ENCODE data around the gene OLA1.

DNA sequence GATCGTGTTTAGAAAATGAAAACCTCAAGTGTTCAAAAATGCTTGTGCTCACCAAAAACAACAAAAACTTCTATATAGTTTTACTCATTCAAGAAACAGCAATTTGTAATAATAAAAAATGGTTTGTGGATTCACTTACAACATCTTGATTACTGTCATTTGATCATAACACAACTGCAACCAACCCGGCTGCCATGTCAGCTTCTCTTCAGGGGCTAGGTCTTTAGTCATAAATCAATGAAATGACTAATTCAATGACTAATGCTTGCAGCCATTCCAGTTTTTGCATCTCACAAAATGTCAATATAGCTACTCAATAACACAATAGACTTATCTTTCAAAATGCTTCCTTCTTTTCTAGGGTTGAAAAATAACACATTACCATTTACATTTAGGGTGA is 128.0 kb downstream of the OLA1 start:
- no peak for TF ChIP-seq POLR2AphosphoS5 (IDR thresholded peaks at IDR 0.05; ENCODE audit: low read depth)
- TF ChIP-seq, protein P1, sequence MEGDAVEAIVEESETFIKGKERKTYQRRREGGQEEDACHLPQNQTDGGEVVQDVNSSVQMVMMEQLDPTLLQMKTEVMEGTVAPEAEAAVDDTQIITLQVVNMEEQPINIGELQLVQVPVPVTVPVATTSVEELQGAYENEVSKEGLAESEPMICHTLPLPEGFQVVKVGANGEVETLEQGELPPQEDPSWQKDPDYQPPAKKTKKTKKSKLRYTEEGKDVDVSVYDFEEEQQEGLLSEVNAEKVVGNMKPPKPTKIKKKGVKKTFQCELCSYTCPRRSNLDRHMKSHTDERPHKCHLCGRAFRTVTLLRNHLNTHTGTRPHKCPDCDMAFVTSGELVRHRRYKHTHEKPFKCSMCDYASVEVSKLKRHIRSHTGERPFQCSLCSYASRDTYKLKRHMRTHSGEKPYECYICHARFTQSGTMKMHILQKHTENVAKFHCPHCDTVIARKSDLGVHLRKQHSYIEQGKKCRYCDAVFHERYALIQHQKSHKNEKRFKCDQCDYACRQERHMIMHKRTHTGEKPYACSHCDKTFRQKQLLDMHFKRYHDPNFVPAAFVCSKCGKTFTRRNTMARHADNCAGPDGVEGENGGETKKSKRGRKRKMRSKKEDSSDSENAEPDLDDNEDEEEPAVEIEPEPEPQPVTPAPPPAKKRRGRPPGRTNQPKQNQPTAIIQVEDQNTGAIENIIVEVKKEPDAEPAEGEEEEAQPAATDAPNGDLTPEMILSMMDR (IDR thresholded peaks at IDR 0.05; ENCODE audit: insufficient read depth, low read length), result no peak
- TF ChIP-seq GABPA (IDR thresholded peaks at IDR 0.05; ENCODE audit: low read depth), result no peak
- TF ChIP-seq, protein P2, sequence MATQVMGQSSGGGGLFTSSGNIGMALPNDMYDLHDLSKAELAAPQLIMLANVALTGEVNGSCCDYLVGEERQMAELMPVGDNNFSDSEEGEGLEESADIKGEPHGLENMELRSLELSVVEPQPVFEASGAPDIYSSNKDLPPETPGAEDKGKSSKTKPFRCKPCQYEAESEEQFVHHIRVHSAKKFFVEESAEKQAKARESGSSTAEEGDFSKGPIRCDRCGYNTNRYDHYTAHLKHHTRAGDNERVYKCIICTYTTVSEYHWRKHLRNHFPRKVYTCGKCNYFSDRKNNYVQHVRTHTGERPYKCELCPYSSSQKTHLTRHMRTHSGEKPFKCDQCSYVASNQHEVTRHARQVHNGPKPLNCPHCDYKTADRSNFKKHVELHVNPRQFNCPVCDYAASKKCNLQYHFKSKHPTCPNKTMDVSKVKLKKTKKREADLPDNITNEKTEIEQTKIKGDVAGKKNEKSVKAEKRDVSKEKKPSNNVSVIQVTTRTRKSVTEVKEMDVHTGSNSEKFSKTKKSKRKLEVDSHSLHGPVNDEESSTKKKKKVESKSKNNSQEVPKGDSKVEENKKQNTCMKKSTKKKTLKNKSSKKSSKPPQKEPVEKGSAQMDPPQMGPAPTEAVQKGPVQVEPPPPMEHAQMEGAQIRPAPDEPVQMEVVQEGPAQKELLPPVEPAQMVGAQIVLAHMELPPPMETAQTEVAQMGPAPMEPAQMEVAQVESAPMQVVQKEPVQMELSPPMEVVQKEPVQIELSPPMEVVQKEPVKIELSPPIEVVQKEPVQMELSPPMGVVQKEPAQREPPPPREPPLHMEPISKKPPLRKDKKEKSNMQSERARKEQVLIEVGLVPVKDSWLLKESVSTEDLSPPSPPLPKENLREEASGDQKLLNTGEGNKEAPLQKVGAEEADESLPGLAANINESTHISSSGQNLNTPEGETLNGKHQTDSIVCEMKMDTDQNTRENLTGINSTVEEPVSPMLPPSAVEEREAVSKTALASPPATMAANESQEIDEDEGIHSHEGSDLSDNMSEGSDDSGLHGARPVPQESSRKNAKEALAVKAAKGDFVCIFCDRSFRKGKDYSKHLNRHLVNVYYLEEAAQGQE (IDR thresholded peaks at IDR 0.05; ENCODE audit: insufficient replicate concordance, low read depth), result no peak
- no peak for TF ChIP-seq SPI1 (IDR thresholded peaks at IDR 0.05; ENCODE audit: borderline replicate concordance, low read depth)
